SKM-1 treated with dmso at 0.1 percent for 144 hours (cell line): ENCODE data around the gene PSME3IP1.
"Not testable (repeated sequence)": the region's sequence is repeated elsewhere in the genome, so short reads cannot be mapped to it uniquely, and the experiment has no call there.

Experiments used
- DNase-seq: peaks from one replicate; lab custom pipeline; 2025; ENCODE audit not compliant: unreplicated experiment; lab: John Stamatoyannopoulos, UW

Gene PSME3IP1

DNA sequence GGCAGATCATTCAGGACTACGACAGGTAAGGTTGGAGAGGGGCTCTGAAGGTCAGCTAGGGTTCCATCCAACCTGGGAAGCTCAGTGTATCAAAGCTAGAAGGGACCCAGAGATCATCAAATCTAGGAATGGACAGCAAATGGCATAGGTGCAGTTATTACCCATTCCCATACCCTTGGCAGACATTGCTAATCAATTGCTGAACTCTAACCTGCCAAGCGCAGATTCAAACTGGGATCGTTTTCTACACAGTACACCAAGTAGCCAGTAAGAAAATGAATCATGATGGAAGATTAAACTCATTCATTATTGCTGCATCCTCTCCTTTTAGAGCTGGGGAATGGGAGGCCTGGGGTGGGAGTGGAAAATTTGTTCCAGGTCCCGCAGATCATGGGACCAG is 59.9 kb downstream of the PSME3IP1 start:
- no peak for DNase-seq

DNA sequence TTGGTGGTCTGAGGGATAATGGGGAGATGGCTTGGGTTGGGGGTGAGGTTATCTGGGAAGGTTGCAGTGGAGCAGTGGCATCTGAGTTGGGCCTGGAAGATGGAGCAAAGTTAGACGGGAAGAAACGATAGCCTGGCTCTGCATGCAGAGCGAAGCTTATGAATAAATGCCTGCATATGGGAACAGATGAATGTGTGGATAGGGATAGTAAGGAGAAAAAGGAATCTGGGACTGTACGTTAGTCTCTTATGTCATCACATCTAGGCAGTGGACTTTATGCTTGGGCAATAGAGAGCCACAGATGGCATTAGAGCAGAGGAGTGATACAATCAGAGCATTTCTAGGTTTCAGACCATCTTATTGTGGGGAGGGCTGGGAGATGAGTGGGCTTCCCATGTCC is 60.5 kb downstream of the PSME3IP1 start:
- DNase-seq, result no peak

DNA sequence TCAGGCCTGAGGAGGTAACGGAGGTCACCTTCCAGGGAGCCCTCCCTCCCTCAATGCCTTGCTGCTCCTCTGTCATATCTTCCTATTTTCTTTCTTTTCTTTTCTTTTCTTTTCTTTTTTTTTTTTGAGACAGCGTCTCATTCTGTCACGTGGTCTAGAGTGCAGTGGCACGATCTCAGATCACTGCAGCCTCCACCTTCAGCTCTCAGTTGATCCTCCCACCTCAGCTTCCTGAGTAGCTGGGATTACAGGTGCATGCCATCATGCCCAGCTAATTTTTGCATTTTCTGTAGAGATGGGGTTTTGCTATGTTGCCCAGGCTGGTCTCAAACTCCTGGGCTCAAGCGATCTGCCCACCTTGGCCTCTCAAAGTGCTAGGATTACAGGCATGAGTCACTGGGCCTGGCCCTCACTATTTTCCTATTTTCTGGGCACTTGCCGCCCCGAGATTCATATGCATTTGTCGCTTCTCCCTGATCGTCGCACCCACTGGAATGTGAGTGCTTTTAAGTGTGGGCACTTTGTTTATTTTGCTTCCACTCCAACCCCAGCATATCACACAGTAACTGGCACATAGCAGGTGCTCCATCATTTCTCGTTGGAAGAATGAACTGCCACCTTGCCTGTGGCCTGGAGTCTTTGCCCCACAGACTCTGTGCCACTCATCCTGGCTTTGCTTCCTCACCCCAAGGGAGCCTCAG is 61.7 kb downstream of the PSME3IP1 start:
- no peak for DNase-seq

DNA sequence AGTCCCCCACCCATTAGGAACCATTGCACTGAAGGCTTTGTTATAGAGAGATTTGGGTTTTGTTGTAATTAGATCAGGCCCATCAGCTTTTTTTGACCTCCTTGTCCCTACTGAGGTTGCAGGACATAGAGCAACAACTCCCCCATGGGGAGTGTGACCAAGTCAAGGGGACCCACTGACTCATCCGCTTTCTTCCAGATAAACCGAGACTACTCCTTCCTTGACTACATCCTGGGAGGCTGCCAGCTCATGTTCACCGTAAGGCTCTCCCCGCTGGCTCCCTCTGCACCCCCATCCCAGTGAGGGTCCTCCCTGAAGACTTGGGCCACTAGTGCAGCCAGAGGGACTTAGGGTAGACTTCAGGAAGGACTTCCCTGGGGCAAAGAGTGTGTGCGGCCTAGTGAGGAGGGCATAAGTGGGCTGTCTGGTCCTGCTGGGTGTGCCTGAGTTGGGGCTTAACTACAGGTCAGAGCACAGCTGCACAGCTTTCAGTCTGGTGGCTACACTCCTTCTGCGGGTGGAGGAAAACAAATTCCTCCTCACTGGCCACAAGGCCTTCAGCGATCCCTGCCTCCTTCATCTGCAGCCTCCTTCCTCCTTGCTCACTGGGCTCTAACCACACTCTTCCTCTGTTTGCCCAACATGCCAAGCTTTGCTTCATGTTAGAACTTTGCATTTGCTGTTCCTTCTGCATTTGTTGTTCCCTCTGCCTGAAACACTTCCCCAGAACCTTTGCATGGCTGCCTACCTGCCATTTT is 62.4 kb downstream of the PSME3IP1 start:
- peak; percentile 87 for DNase-seq

DNA sequence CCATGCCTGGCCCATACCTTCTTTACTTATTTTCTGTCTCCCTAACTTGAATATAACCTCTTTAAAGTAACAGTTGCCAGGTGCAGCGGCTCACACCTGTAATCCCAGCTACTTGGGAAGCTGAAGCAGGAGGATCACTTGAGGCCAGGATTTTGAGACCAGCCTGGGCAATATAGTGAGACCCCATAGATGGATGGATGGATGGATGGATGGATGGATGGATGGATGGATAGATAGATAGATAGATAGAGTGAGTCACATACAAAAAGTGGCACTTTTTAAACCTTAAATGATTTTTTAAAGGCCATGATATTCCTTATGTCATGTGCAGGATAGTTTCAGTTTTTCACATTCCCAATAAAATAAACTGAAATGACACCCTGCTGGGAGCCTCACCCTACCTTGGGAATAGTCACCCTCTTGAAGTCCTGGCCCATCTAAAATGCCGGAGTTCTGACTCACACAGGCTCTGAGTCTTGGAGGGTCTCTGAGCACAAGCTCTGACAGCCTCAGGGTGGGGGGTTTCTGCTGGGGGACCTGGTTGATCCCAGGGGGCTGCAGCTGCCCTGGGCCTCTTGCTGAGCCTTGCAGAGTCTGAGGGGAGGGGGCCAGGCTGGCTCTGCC is 67.3 kb downstream of the PSME3IP1 start:
- no peak for DNase-seq

DNA sequence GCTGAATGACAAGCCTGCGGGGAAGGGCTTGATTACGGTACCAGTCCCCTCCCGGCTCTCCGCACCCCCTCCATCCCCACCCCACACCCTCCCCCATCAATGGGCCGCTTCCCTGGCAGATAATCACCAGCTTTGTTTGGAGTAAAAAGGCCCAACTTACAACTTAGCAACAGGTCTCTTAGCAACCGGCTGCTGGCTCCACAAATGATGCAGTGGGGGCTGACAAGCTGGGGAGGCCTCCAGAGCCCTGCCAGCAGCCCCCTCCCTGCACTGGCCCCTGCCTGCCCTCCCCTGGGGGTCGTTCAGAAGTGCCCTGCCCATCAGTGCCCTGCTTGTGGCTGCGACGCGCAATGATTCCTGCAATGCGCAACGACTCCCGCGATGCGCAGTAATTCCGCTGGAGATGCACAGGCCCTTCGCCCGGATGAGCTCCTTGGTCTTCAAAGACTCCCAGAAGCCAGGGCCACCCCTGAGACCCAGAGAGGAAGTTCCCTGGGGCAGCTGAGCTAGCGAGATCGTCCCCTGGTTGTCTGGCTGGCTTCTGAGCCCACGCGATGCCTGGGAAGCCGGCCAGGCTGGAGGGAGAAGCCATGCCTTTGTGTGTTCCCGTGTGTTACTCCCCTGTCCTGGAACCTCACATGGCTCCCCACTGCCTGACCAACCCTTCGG is 70.2 kb downstream of the PSME3IP1 start:
- no peak for DNase-seq

DNA sequence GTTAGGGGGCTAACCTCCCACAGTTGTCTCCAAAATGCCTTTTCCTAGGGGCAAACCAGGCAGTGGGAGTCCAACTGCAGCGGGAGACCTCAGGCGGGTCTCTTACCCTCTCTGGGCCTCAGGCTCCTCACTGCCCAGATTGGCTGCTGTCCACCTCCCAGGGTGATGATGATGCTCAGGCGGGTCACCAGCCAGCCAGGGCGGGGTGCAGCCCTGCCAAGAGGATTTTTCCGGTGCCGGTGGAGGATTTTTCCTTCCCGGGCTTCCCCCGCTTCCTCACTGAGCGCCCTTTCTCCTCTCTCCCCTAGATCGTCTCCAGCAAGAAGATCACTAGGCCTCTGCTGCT is 70.7 kb downstream of the PSME3IP1 start:
- DNase-seq, result no peak

DNA sequence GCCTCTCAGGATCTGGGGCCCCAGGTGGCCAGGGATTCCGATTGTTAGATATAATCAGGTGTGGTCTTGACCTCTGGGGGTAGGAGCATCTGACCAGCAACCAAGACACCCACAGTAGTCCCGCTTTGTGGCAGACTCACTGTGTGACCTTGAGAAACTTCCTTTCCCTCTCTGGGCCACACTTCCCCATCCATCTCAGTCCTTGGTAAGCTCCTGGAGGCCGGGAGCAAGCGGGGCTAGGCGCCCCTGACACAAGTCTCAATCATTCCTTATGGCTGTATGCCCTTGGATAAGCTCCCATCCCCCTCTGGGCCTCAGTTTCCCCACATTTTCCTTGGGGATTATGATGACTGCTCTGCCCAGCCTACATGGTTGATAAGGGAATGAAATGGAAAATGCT is 72.2 kb downstream of the PSME3IP1 start:
- no peak for DNase-seq

DNA sequence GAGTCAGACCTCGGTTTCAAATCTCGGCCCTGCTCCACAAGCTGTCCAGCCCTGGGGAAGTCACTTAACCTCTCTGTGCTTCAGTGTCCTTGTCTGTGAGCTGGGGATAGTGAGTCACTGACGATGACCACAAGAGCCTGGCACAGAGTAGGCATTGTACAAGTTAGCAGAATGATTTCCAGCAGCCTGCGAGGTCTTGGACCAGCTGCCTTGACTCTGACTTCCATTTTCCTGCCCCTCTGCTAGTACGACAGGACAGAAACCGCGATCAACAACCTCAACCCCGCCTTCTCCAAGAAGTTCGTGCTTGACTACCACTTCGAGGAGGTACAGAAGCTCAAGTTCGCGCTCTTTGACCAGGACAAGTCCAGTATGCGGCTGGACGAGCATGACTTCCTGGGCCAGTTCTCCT is 72.8 kb downstream of the PSME3IP1 start:
- DNase-seq, result no peak

DNA sequence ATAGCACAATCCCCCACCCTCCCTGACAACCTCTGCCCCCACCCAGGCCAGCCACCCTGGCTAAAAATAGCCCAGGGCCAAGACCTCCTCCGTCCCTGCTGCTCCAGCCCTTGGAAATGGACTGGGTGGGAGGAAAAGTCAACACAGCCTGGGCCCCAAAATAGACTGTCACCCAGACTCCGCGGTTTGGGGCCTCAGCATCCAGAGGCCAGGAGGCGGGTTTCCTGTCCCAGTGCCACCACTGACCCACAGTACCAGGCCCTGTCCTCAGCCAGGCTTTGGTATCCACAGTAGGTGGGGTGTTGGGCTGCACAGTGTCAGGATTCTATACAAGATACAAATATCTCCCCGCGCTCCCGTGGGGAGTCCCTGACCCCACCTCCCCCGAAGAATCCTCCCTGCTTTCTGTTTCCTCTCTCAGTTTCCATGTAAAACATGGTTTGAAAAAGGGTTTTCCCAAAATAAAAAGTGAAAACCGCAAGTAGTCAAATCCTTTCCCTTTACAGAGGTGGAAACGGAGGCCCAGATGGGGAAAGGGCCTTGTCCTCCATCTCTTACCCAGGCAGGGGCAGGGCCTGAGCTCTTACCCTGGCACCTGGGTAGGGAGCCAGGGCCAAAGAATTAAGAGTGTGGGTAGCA is 73.3 kb downstream of the PSME3IP1 start:
- no peak for DNase-seq

DNA sequence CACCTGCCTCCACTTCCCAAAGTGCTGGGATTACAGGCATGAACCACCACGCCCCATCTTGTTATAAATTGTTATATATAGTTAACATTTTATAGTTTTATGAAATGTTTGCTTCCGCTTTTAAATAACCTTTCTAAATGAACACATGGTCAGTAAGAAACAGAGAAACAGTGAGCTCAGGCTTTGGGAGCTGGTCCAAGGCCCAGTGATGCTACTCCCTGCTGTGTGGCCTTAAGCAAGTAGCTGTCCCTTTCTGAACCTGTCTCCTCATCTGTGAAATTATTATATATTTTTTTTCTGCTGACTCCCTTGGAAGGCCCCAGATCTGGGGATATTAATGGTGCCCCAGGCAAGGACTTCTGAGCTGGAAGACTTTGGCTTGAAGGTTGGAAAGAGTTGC is 74.4 kb downstream of the PSME3IP1 start:
- no peak for DNase-seq

DNA sequence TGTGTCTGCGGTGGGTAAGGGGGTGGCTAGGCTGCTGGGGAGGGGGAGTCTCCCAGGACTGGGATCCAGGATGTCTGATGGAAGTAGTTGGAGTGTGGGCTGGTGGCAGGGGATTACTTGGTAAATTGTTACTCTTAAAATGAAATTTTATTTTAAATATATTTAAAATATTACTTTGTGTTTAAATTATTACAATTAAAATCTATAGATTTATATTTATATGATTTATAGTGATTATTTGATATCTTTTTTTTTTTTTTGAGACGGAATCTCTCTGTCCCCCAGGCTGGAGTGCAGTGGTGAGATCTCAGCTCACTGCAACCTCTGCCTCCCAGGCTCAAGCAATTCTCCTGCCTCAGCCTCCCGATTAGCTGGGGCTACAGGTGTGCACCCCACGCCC is 74.9 kb downstream of the PSME3IP1 start:
- no peak for DNase-seq

DNA sequence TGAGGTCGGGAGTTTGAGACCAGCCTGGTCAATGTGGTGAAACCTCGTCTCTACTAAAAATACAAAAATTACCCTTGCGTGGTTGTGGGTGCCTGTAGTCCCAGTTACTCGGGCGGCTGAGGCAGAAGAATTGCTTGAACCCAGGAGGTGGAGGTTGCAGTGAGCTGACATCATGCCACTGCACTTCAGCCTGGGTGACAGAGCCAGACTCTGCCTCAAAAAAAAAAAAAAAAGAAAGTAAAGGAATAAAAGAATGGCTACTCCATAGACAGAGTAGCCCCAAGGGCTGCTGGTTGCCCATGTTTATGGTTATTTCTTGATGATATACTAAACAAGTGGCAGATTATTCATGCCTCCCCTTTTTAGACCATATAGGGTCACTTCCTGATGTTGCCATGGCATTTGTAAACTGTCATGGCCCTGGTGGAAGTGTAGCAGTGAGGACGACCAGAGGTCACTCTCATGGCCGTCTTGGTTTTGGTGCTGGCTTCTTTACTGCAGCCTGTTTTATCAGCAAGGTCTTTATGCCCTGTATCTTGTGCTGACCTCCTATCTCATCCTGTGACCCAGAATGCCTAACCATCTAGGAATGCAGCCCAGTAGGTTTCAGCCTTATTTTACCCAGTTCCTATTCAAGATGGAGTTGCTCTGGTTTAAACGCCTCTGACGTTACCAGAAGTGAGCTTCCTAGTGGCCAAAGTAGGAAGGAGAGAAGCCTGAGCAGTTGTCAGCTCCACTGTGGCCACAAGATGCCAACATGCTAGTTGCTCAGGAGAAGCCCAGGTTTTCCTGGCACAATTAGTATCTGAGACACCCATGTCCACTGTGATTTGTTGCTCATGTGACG is 76.4 kb downstream of the PSME3IP1 start:
- not testable (repeated sequence) for DNase-seq

DNA sequence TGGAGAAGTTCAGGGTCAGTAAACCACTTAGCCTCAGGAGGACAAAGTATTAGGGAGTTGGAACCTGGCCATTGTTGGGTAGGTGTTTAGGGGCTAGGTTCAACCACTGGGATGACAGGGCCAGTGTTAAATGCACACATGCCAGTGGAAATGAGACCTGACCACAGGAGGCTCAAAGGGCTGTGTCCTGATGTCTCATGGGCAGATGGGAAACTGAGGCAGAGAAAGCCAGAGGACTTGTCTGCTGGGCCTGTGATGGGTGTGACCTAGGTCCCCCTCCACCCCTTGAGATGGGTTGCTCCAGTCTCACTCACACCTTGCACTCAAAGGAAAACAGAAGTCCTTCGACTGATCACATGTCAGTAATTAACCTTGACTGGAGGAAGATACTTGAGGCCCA is 77.4 kb downstream of the PSME3IP1 start:
- no peak for DNase-seq

DNA sequence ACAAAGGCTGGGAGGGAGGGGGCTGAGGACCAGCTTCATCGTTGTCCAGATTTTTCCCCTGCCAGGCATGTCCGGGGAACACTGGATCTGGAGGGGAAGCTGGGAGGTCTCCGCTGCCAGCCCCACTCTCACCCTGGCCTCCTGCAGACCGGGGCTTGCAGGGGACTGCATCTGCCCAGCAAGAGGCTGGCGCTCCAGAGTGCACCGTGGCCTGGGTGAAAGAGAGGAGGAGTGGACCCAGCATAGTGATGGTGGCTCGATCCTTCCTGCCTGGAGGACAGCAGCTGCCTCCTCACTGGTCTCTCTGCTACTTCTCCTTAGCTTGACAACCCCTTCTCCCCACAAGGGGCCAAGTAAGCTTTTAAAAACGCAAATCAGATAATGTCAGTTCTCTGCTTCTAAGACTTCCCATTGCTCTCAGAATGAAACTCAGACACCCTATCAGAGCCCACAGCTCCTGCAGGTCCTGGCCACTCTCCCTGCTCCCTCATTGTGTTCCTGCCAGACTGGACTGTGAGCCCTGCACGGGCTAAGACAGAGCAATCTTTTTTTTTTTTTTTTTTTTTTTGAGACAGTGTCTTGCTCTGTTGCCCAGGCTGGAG is 78.4 kb downstream of the PSME3IP1 start:
- no peak for DNase-seq

DNA sequence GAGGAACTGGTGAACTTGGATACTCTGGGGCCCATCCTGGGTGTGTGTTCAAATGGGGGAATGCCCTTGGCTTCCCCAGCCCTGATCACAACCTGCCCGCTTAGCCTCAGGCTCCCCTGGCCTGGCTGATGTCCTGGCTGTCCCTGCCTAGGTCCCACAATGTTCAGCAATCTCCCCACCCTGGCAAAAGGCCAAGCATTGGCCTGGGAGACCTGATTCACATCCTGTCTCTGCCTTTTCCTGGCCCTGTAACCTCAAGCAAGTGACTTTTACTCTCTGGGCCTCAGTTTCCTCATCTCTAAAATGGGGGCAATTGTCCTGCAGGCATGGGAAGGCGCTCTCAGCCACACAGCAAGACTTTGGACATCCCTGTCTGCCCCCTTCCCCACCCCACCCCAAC is 79.1 kb downstream of the PSME3IP1 start:
- DNase-seq, result no peak

DNA sequence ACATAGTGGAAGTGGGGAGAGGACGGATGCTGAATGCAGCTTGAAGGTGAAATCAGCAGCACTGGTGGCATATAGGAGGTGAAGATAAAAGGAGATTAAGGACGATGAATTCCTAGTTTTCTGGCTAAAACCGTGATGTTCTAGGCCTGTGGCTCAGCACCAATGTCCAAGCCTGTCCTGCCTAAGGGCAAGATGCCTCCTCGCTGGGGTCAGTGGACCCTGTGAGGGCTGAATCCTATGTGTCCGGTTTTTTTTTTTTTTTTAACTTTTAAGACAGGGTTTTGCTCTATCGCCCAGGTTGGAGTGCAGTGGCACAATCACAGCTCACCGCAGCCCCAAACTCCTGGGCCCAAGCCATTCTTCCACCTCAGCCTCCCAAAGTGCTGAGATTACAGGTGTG is 80.7 kb downstream of the PSME3IP1 start:
- no peak for DNase-seq

DNA sequence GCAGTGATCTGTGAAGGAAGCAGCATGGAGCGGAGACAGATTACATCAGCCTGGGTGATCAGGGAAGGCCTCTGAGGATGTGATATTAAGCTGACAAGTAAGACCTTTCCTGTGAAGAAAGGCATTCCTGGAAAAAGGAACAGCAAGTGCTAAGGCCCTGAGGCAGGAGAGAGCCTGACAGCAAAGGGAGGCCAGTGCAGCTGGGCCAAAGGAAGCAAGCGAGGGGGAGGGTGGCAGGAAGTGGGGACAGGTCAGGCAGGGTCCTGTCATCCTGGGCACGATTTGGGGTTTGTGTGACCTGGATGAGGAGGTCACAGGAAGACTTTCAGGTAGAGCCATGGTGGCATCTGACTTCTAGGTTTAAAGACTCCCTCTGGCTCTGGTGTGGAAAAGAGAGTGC is 81.1 kb downstream of the PSME3IP1 start:
- DNase-seq, result no peak

DNA sequence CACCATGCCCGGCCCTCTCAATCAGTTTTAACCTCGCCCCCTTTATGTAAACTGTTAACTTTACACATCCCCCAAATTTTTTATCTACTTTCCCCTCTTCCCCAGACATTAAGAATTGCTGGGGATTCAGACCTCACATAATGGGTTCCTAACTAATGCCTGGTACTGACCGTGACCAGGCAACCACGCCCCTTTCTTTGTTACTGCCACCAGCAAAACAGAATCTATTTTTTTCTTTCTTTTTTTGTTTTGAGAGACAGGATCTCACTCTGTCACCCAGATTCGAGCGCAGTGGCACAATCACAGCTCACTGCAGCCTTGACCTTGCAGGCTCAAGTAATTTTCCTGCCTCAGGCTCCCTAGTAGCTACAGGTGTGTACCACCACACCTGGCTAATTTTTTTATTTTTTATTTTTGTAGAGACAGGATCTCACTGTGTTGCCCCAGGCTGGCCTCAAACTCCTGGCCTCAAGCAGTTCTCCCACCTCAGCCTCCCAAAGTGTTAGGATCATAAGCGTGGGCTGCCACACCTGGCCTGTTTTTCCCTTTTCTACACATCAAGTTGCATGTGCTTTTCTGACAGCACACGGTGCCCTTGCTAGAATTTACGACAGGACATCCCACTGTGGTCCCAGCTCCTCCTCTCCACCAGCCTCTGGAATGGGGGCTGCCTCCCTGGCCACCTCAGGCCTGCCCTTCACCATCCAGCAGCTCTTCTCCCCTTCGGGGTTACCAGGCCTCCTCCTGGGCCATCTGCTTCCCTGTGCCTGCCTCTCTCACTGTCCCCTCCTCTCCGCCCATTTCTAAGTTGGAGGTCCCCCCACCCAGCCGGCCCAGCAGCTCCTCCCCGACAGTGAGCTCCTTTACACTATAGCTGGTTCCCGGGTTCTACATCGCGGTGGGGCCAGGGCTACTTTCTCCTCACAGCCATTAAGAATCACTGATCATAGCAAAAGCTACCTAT is 82.7 kb downstream of the PSME3IP1 start:
- no peak for DNase-seq
